RKO (cell line): Measurements from ENCODE around the gene CDH23.

Experiments used
- DNase-seq: peaks from one replicate; pipeline ENCODE4 v3.0.0-alpha.2; 2016; ENCODE audit warnings: low spot score

Gene CDH23

DNA sequence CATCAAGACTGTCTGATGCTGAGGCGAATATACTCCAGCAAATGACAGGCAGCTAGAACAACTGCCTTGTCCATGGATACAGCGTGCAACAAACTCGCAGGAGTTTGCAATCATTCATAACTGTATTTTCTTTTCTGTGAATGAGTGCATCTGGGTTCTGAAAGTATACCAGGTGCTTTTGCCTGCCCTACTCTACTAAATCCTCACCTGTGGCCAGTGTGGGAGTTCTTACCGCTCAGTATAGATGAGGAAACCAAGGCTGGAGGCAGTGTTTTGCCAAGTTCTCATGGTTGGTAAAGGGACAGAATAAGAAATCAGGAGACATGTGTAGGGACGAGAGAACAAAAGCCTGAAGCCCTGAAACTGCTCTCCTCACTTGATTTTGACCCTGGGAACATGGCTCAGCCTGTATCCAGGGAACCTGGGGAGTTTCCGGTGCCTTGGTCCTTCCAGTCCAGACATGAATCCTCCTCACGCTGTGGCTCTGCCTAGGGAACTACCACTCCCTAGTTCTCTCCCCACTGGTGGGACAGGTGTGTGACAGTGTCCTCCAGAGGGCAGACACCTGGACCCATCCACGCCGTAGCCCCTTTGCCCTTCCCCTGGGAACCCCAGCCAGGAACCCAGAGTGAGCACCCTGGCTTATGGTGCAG lies 142.0 kb downstream of the CDH23 start:
- DNase-seq: no peak

DNA sequence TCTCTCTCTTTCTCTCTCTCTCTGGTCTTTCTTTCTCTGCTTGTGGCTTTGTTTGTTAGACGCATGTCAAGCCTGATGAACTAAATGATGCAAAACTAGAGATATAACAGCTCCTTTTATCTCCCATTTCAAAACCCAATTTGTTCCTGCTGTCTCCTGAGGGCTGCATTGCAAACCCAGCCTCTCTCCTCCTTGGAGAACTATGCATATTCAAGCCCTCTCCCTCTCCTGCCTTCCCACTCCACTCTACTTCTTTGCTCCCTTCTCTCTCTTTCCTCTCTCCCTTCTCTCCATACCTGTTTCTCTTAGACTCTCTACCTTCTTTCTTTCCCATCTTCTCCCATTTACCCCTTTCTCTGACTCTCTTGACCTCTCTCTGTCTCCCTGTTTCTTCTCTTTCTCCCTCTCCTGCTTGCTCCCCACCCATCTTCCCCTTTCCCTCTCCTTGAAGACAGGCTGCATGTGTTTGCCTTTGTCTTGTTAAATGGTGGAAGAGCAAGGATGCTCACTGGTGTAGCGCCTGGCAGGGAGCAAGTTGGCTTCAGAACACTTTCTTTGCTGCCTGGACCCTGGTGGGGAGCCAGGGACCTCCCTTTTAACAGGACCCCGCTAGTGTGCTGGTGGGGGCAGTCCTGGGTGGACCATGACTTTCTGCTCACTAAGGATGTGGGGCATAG lies 142.9 kb downstream of the CDH23 start:
- DNase-seq: no peak

DNA sequence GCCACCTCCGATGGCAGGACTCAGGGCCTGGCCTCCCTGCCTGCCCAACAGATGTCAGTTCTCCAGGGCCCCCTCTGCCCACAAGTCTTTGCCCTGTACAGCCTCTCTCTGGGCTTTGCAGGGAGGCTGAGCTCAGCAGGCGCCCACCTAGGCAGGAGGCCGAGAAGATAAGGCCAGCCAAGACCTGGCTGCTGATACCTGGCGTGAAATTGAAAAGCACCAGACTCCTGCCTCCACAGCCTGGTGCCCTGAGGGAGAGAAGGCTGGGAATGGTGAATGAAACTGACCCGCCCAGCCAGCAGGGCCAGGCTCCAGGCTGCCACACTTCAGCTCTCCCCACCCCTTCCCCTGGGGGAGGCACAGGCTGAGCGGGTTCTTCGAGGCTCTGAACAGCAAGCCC lies 145.8 kb downstream of the CDH23 start:
- no peak for DNase-seq

DNA sequence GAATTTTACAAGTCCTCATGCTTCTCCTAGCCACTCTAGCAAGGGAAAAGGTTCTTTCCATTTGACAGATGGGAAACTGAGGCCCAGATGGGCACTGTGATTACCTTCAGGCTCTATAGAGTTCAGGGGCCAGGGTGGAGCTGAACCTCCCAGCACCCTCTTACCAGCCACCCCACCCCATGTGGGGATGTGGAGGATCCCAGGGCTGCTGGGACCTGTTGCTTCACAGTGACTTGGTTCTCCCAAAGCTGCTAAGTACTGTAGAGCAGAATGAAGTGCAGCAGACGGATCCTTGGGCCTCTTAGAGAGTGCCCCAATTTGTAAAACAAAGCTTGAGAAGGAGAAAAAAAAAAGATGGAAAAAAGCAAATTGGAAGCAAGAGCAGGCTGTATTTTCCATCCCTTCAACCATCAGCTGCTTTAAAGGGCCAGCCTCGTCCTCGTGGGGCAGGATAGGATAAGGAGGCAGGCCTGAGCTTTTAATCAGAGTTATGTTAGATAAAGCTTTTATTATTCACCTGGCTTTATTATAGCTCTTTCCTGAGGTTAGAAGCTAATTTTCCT lies 147.0 kb downstream of the CDH23 start:
- DNase-seq: no peak

DNA sequence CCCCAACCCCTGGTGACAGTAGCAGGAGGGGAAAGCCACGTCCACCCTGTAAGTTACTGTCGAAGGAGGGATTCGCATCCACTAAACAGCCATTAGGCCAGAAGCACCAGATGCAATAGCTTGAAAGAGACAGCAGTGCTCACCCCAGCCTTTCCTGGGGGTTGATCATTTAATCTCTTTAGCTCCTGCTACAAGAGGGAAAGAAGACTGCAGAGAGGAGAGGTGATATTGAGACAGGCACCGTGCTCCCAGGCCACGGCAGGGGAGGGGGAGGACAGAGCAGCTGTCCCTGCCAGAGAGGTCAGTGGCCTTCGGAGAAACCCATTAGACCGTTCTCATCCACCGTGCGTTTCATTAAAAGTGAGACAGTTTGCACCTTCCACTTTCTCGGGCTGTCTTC lies 148.3 kb downstream of the CDH23 start:
- no peak for DNase-seq

DNA sequence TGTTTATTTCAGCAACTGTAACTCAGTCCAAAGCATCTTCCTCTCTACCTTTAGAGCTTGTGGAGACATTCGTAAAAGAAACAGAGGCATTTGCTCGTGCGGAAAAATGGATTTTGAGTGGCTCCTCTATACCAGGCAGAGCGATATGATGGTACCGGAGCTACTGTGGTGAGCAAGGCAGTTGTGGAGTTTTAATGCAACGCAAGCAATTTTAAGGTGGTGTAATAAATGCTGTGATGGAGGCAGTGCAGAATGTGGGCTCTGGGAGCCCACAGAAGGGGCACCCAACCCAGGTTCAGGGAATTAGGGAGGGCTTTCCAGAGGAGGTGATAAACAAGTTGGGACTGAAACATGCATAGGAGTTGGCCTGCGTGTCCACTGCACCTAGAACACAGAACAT lies 149.5 kb downstream of the CDH23 start:
- no peak for DNase-seq

DNA sequence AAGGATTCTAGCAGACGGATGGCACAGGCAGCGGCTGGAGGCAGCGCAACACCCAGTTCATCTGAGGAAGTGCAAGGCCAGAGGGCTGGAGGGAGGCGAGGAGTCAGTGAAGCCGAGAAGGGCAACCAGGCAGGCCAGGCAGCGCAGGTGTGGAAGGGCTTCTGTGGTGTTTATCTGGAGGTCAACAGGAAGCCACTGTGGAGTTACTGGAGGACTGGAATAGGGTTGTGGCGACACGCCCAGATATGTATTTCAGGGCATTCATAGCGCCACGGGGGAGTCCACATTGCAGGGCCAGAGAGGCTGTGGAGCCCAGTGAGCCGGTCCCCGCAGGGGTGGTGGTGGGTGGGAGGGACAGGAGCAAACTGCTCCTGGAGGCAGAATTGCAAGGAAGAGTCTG lies 150.6 kb downstream of the CDH23 start:
- no peak for DNase-seq

DNA sequence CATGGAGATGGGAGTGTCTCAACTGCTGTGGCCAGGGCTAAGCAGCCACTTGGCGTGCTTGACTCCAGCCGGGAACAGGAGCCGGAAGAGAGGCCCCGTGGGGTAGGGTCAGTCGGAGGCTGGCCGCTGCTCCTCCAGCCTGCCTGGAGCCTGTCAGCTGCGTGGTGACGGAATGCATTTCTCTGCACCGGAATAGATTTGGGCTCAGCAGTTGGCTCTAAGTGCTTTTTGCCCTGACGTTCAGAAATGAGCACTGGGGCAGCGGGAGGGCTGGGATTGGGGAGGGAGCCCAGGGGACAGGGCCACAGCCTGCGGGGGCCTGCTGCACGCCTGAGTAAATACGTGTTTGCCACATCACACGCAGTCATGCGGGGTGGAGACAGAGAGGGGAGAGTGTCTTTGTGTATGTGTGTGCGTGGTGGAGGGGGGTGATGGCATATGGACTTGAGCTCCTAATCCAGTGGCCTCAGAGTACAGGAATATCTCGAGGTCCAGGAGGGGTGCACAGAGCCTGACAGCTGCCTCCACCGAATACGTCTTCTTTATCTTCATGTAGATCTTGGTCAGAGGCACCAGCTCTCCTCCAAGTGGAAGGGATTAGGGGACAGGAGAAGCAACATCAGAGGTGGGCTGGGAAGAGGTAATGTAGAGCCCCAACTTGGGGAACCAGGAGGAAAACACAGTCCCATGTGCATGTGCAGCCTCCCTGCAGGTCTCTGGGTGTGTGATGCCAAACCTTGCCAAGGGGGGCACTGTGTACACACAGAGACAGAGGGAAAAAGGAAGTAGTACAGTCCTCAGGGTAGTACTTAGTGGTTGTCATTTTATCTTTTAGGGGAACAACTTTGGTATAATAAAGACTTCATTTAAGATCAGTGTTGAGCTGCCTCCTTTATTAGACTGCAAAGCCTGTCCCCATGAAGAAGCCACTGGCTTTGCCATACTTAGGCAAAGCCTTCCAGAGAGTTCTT lies 151.4 kb downstream of the CDH23 start:
- DNase-seq: no peak

DNA sequence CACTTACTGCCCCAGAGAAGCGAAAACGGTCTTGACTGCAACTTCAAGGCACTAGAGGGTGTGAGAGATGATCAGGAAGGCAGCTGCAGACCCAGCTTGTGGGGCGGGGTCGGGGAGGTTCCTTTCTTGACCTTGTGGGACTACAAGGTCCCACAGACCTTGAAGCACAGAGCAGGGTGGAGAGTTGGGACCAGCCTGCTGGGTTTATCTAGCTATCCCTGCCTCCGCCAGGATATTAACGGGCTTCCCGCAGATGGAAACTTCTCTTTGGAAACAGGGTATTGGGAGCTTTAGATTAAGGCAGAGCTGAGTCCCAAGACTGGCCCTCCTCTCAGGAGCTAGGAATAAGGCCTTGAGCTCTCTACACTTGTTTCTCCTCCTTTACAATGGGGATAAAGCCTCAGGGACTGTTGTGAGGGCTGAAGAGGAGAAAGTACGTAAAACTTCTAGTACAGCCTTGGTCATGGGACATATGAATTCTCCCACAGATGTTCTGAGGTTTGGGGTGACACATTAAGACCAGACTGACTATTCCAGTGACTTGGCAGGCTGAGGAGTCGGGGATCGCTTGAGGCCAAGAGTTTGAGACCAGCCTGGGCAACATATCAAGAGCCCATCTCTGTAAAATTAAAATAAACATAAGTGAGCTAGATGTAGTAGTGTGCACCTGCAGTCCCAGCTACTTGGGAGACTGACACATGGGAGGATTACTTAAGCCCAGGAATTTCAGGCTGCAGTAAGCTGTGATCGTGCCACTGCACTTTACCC lies 153.2 kb downstream of the CDH23 start:
- DNase-seq: no peak

DNA sequence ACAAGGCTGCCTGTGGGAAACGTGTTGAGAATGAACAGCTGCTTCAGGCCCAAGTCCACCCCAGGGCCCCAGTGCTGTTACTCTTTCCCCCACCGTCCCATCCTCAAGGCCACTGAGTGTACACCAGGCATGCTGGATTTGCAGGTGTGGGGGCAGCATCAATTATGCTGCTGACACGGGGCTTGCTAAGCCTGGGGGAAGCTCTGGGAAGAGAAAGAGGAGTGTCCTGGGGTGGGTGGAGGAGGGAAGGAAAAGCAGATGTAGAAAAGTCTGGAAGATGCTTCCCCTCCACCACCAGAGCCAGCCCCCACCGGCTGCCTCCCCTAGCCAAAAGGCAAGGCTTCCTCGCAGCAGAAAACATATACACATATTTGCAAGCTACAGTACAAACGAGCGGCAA lies 153.9 kb downstream of the CDH23 start:
- no peak for DNase-seq

DNA sequence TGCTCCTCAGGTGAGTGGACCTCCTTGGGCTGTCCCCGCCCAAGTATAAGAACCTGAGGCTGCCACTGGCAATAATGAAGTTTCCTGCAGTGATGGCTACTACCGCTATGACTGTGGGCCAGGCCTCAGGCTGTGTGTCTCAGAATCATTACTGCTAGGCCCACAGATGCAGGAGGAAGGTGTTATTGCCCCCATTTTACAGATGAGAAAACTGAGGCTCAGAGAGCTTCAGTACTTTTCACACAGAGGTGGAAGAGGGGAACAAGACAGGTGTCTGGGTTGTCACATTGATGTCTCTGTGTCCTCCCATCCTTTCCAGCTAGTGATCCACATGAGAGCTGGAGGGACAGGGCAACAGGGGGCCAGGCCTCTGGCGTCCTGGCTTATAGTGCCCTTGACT lies 155.2 kb downstream of the CDH23 start:
- no peak for DNase-seq

DNA sequence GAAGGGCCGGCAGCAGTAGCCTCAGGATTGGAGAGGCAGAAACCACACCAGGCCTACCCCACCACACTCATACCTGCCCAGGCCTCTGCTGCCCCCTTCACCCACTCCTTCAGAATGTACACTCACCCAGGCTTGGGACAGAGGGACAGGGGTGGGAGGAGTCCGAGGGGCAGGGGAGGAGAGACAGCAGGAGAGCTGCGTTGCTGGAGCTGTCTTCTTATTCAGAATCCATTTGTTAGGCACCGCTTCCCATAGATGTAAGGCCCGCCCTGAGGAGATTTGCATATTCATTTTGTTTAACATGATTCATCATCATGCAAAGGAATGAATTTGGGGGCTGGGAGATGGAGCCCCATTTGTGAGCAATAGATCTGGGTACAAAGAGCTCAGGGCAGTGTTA lies 156.7 kb downstream of the CDH23 start:
- peak; percentile 9 for DNase-seq

DNA sequence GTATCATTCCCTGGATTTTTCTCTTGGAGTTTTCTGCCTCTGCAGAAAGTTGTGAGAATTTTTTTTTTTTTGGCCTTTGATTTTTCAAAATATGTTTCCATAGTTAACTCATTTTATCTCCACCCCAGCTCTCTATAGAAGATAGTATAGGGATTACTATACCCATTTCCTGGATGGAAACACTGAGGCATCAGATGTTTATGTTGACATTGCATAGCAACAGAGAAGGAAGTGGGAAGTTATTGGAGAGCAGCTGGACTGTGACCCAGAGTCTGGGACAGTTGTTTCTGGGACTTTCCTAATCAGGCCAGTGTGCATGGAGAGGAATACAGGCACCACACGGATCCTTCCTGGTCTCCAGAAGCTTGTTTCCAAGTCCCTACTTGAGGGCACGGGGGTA lies 158.0 kb downstream of the CDH23 start:
- no peak for DNase-seq

DNA sequence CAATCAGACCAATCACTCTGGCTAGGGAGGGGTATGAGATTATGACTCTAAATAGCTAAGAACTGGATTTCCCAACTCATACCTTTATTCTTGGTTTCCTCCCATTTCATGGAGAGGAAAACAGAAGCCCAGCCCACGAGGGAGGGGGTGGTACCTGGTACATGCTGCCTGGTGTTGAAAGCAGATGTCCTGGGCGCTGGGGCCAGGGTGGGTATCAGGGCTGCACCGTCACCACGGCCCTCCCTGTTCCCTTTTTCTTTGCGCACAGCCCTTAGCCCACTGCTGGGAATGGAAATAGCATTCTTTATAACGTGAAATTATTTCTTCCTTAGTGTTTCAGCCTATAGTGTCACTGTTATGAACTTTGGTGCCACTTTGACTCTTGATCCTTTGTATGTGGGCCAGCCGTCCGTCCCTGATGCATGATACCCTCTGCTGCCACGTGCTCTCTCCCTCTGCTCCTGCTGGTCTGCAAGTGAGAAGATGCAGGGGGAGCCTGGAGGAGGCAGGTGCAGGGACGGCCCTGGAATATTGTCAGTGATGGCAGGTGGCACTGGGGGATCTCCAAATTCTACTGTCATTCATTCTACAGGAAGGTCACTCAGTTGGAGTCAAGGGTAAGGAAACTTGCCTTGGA lies 158.5 kb downstream of the CDH23 start:
- no peak for DNase-seq

DNA sequence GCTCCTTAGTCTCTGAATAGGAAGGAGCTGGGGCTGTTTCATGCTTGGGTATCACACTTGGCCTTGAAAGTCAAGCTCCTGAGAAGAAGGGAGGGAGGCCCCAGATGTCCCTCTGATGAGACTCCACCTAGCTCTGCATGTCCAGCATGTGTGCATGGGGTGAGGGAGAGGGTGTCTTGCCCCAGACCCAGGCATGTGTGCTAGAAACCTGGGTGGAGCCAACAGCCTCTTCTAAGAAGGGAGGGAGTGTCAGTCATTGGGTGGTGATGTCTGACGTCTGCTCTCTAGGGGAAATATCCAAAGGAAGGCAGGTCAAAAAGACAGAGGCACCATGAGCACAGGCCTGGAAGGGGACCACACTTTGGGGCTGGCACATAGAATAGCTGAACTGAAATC lies 159.0 kb downstream of the CDH23 start:
- no peak for DNase-seq

DNA sequence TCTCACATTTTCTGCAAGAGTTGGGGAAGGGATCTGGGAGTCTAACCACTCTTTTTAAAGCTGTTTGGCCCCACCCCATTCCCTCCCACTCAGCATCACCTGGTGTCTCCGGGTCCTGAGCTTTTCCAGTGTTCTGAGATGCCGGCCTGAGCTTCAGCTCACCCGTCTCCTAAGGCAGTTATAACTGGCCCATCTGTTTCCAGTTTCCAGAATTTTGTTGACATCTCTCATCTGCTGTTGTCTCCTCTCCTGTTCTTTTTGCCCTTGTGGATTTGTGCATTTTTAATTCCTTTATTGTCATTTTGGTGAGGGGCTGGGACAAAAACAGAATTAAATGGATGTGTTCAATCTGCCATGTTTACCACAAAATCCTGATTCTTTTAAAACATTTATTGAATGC lies 162.3 kb downstream of the CDH23 start:
- DNase-seq: no peak

DNA sequence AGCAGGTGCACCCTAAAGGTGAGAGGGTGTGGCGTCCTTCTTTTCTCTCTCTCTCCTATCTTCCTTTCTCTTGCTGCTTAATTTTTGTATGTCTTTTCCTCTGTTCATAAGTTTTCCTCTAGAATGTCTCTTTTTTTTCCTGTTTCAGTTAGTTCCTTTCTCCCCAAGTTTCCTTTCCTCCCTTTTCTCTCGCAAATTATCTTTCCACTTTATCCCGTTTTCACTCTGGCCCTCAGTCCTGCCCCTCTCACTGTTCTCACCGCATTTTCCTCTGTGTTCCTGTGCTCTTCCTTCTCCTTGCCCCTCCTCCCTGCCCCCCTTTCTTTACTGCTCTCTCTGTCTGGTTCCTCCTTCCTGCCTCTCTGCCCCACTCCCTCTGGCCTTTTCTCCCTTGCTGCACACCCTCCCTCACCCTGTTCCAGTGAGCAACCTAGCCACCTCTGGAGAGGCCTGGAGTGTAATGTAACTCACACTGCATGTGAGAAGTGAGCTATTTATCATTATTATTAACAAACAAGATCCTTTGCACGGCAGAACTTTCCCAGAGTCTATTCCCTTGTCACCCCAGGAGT lies 164.4 kb downstream of the CDH23 start:
- DNase-seq: no peak

DNA sequence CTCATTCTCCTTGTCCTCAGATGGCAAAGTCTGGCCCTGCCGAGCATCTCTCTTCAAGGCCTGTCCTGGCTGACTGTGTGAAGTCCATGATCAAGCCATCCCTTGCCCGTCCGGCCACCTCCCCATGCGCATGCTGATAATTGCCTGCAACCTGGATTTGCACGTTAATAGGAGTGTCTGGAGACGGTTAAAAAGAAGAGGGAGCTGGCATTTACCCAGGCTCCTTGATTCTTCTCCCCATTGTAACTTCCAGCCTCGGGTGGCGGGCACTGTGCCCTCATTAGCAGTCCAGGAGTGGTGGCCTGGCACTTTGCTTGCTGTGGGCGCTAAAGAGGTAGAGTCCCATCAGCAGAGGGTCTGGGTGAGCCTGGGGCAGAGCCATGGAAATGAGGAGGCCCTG lies 165.5 kb downstream of the CDH23 start:
- no peak for DNase-seq

DNA sequence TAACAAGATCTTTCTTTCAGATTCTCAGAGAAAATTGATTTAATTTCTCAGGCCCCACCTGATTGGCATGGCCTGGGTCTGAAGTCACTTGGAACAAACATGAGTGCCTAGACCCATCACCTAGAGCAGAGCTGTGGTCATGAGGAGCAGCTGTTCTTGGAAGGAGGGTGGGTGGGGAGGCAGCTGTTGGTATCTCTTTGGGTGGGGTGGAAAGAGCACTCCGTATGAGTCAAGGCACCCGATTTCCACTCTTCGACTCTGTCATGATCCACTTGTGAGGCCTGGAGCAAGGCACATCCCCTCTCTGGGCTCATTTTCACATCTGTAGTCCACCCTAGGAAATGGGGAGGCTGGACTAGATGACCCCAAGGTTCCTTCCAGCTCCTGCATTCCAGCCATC lies 166.2 kb downstream of the CDH23 start:
- DNase-seq: no peak

DNA sequence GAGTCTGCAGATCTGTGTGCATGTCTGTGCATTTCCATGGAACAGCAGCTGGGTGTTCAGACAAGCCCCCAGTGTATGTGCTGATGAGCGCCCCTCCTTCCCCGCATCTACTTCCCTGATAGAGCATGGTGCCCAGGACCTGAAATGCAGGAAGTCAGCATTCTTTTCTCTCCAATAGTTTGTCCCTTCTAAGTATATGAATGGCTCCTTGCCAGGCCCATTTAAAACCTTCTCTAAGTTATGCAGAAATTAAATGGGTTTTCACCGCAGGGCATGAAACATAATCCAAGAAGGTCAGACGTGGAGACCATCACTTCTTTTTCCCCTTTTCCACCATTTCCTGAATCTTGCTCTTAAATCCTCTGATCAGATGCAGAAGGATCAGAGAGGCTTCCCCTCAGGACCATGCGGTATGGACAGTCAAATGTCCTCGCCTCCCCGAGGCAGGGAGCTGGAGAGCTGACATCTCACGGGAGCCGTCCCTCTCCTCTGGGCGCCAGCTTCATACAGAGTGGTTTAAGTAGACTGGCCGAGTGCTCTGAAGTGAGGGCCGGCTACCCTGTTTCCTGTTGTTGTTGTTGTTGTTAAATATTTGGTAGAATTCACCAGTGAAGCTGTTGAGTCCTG lies 167.6 kb downstream of the CDH23 start:
- DNase-seq: no peak
